Activated CD4-positive, alpha-beta T cell treated with anti-CD3 and anti-CD28 coated beads, Interleukin-2, amount 10 ng/mL, durations not matched to agents 7 days and 5 days (primary cell): Measurements from ENCODE around the gene CAB39. TPM values are rescaled to one million over a fixed set of nuclear protein-coding genes. Genes with fewer than 3 reads are reported as not detected.

Experiments
- CTCF ChIA-PET: fragments of 350-600 bp; sonication (Branson Sonifier 250); formaldehyde crosslinking; loops from one replicate; lab custom pipeline; 2021; ENCODE audit warnings: antibody characterized with exemption; lab: Charles Lee
- POLR2A ChIA-PET: fragments of 350-600 bp; sonication (Branson Sonifier 250); formaldehyde crosslinking; loops from one replicate; lab custom pipeline; 2021; ENCODE audit warnings: antibody characterized with exemption; lab: Charles Lee
- DNase-seq: peaks from one replicate; pipeline ENCODE4 v3.0.0-alpha.2; 2020
- H3K27ac Mint-ChIP-seq: one replicate; pipeline ENCODE4 v1.8.0; 2021; ENCODE audit warnings: mild to moderate bottlenecking, moderate library complexity, mixed read lengths
- H3K27me3 Mint-ChIP-seq: one replicate; pipeline ENCODE4 v1.8.0; 2021; ENCODE audit warnings: mixed read lengths
- H3K36me3 Mint-ChIP-seq: one replicate; pipeline ENCODE4 v1.8.0; 2021; ENCODE audit warnings: low read depth, mixed read lengths
- H3K4me1 Mint-ChIP-seq: one replicate; pipeline ENCODE4 v1.8.0; 2021; ENCODE audit warnings: mixed read lengths
- H3K4me3 Mint-ChIP-seq: one replicate; pipeline ENCODE4 v1.8.0; 2021; ENCODE audit warnings: mild to moderate bottlenecking, moderate library complexity, mixed read lengths
- H3K9me3 Mint-ChIP-seq: one replicate; pipeline ENCODE4 v1.8.0; 2021; ENCODE audit warnings: mixed read lengths
- total RNA-seq, 2 experiments: library from RNA; stranded (reverse); gene quantifications; one replicate each; pipeline ENCODE4 v1.2.3, GENCODE V29; 2021

Gene CAB39
- total RNA-seq, 2 experiments from 2014 or later: 135 to 154 TPM

GRCh38 chr2:230816735-230817134, 104.1 kb downstream of the CAB39 start:
- POLR2A ChIA-PET: no interaction called here
- peaks cover 66% of the 10 kb centered on the region for H3K36me3 Mint-ChIP-seq
- H3K4me3 Mint-ChIP-seq: no peak overlapping the region
- no peaks in the 10 kb centered on the region for H3K27me3 Mint-ChIP-seq
- peaks cover 19% of the 10 kb centered on the region for H3K4me1 Mint-ChIP-seq
- peak overlapping the region; percentile 22 for H3K27ac Mint-ChIP-seq
- CTCF ChIA-PET: interaction anchor here (0.8 to 1.1 kb wide), 3 partner anchors 8 to 24 kb away, joined by 3 to 5 read pairs (median 3); no protein-coding TSS in a partner anchor
- DNase-seq: no peak
- no peaks in the 10 kb centered on the region for H3K9me3 Mint-ChIP-seq

GRCh38 chr2:230819433-230819832, 106.8 kb downstream of the CAB39 start:
- no peak overlapping the region for H3K4me3 Mint-ChIP-seq
- peaks cover 49% of the 10 kb centered on the region for H3K36me3 Mint-ChIP-seq
- ChIA-PET POLR2A (no interaction called here), CTCF (interaction anchor here (0.5 to 1.6 kb wide), 4 partner anchors 21 to 659 kb away, joined by 3 to 5 read pairs (median 3); no protein-coding TSS in a partner anchor)
- H3K27me3 Mint-ChIP-seq: no peaks in the 10 kb centered on the region
- H3K4me1 Mint-ChIP-seq: peaks cover 17% of the 10 kb centered on the region
- no peaks in the 10 kb centered on the region for H3K9me3 Mint-ChIP-seq
- H3K27ac Mint-ChIP-seq: no peak overlapping the region
- DNase-seq: no peak

GRCh38 chr2:230821261-230821990, 108.8 kb downstream of the CAB39 start:
- Mint-ChIP-seq H3K36me3 (peaks cover 32% of the 10 kb centered on the region), H3K27ac (no peak overlapping the region), H3K4me1 (peaks cover 13% of the 10 kb centered on the region), H3K4me3 (no peak overlapping the region), H3K27me3 (peaks cover 14% of the 10 kb centered on the region), H3K9me3 (no peaks in the 10 kb centered on the region)
- no peak for DNase-seq
- CTCF ChIA-PET: interaction anchor here (1.8 kb wide), 1 partner anchor 232 kb away, joined by 3 read pairs; no protein-coding TSS in a partner anchor
- POLR2A ChIA-PET: no interaction called here

GRCh38 chr2:230821991-230822520, 109.4 kb downstream of the CAB39 start:
- Mint-ChIP-seq H3K9me3 (no peaks in the 10 kb centered on the region), H3K4me1 (peaks cover 10% of the 10 kb centered on the region), H3K4me3 (no peak overlapping the region), H3K27me3 (peaks cover 21% of the 10 kb centered on the region), H3K27ac (no peak overlapping the region), H3K36me3 (peaks cover 26% of the 10 kb centered on the region)
- CTCF ChIA-PET: interaction anchor here (0.6 to 3.1 kb wide), 2 partner anchors 25 to 86 kb away, joined by 4 to 10 read pairs; no protein-coding TSS in a partner anchor
- POLR2A ChIA-PET: no interaction called here
- no peak for DNase-seq

DNA sequence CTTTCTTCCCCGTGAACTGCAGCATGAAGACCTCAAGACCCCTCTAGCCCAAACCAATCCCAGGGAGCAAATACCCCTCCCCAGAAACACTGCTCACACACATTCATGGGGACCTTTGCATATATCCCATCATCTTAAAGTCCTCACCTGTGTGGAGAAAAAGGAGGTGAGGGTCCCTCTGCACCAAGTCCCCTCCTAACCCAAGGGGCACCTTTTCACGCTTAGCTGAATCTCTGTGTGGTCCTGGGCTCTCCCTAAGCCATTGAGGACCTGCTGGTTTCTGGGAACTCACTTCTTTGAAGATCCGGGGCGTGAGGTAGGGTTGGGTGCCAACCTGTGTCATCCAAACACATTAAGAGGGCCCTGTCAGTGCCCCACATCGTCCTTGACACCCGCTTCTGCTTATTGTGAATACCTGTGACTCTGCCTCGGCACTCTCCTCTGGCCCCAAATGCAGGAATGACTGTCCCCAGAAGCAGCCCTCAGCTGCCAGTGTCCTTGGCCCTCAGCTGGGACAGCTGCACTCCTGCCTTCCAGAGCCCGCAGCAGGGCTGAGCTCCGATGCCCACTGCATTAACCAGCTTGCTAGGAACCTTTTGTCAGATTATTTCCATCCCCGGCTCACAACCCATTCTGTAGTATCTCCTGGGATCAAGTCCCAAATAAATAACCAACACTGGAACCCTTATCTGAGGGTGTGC, 110.8 kb downstream of the CAB39 start:
- Mint-ChIP-seq H3K4me1 (peaks cover 17% of the 10 kb centered on the region), H3K9me3 (no peaks in the 10 kb centered on the region), H3K4me3 (no peak overlapping the region), H3K36me3 (peaks cover 19% of the 10 kb centered on the region), H3K27ac (peak overlapping the region; percentile 55), H3K27me3 (peaks cover 28% of the 10 kb centered on the region)
- ChIA-PET POLR2A (no interaction called here), CTCF (interaction anchor here (0.7 to 3.1 kb wide), 13 partner anchors 9 to 564 kb away, joined by 3 to 13 read pairs (median 7); no protein-coding TSS in a partner anchor)
- DNase-seq: no peak

- ChIA-PET POLR2A (no interaction called here), CTCF (interaction anchor here (0.6 to 3.1 kb wide), 26 partner anchors 8 to 725 kb away, joined by 3 to 13 read pairs (median 4); no protein-coding TSS in a partner anchor)
- H3K36me3 Mint-ChIP-seq: peaks cover 12% of the 10 kb centered on the region
- no peak overlapping the region for H3K27ac Mint-ChIP-seq
- no peaks in the 10 kb centered on the region for H3K9me3 Mint-ChIP-seq
- peaks cover 23% of the 10 kb centered on the region for H3K4me1 Mint-ChIP-seq
- H3K27me3 Mint-ChIP-seq: peaks cover 34% of the 10 kb centered on the region
- peak overlapping the region; percentile 11 for H3K4me3 Mint-ChIP-seq
- DNase-seq: peak; percentile 76
These were observed 111.8 kb downstream of the CAB39 start for GRCh38 chr2:230824406-230824978.

DNA sequence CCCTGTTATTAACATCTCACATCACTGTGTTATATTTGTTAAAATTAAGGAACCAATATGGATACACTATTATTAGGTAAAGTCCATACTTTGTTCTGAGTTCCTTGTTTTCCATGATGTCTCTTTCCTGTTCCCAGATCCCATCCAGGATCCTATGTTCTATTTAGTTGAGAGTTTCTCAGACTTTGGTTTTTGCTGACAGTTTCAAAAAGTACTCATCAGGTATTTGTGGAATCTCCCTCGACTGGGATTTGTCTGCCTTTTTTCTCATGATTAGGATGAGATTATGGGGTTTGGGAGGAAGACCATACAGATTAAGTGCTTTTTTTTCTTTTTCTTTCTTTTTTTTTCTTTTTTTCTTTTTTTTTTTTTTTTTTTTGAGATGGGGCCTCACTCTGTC, 112.7 kb downstream of the CAB39 start:
- DNase-seq: no peak
- CTCF ChIA-PET: interaction anchor here (0.6 to 3.1 kb wide), 5 partner anchors 15 to 485 kb away, joined by 3 to 10 read pairs (median 3); no protein-coding TSS in a partner anchor
- Mint-ChIP-seq H3K4me1 (peaks cover 23% of the 10 kb centered on the region), H3K36me3 (peaks cover 8% of the 10 kb centered on the region), H3K27ac (no peak overlapping the region), H3K4me3 (no peak overlapping the region), H3K27me3 (peaks cover 41% of the 10 kb centered on the region), H3K9me3 (peaks cover 2% of the 10 kb centered on the region)
- POLR2A ChIA-PET: no interaction called here

DNA sequence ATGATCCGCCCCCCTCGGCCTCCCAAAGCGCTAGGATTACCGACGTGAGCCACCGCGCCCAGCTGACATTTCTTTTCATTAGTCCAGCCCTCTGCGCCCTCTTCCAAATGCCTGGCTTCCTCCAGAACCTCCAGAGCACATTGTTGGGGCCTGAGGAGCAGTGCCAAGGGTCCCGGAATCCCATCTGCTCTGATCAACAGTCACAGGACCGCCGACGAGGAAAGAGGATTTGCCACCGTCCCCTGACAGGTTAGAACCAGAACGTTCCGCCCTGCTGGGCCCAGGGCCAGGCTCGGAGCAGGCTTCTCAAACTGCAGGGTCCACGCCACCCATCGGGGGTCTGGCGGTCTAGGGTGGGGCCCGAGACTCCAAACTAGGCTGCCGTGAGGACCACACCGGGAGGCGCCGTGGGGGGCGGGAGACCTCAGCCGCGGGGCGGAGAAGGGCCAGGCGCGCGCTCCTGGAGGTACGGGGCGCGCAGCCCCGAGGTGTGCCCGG, 115.2 kb downstream of the CAB39 start:
- Mint-ChIP-seq H3K36me3 (no peaks in the 10 kb centered on the region), H3K9me3 (peaks cover 2% of the 10 kb centered on the region), H3K27me3 (peaks cover 60% of the 10 kb centered on the region), H3K27ac (no peak overlapping the region), H3K4me1 (peaks cover 23% of the 10 kb centered on the region), H3K4me3 (peak overlapping the region; percentile 29)
- ChIA-PET CTCF (interaction anchor here (1.1 to 1.6 kb wide), 2 partner anchors 9 to 11 kb away, joined by 3 read pairs; no protein-coding TSS in a partner anchor), POLR2A (no interaction called here)
- no peak for DNase-seq

DNA sequence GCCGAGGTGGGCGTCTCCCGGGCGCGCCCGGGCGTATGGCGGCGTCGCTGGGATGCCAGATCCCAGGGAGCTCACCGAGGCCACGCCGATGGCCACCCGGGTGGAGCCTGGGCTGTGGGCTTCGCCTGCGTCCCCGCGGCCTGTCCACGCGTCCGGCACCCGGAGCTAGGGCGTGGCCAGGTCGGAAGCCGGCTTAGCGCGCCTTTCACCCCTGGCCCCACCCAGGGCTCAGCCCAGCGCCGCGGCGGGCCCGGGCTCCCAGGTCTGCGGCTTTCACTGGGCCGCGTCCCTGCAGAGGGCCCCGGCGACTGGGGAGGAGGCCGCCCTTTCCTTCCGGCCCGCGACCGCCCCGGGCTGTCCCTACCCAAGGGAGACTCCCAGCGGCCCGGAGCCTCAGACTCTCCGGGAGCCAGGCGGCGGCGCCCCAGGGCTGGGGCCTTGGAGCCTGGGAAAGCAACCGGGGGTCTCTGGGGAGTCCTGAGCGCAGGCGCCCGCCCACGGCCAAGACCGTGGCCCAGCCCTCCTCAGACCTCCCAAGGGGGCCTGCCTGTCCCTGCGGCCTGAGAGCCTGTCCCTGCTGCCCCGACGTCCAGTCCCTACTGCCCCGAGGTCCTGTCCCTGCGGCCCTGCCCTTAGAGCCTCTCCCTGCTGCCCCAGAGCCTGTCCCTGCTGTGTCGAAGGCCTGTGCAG, 115.8 kb downstream of the CAB39 start:
- H3K4me3 Mint-ChIP-seq: peak overlapping the region; percentile 8
- H3K27me3 Mint-ChIP-seq: peaks cover 60% of the 10 kb centered on the region
- POLR2A ChIA-PET: no interaction called here
- H3K4me1 Mint-ChIP-seq: peaks cover 23% of the 10 kb centered on the region
- H3K36me3 Mint-ChIP-seq: no peaks in the 10 kb centered on the region
- no peak overlapping the region for H3K27ac Mint-ChIP-seq
- H3K9me3 Mint-ChIP-seq: peaks cover 2% of the 10 kb centered on the region
- CTCF ChIA-PET: interaction anchor here (0.9 to 1.6 kb wide), 3 partner anchors 8 to 179 kb away, joined by 3 read pairs; no protein-coding TSS in a partner anchor
- DNase-seq: peak; percentile 14

GRCh38 chr2:230829293-230829692, 116.7 kb downstream of the CAB39 start:
- POLR2A ChIA-PET: no interaction called here
- H3K4me1 Mint-ChIP-seq: peaks cover 21% of the 10 kb centered on the region
- H3K4me3 Mint-ChIP-seq: no peak overlapping the region

GRCh38 chr2:230829959-230830358, 117.3 kb downstream of the CAB39 start:
- no peak overlapping the region for H3K27ac Mint-ChIP-seq

More at GRCh38 chr2:230829293-230829692, 116.7 kb downstream of the CAB39 start:
- DNase-seq: no peak
- Mint-ChIP-seq H3K27ac (no peak overlapping the region), H3K9me3 (peaks cover 2% of the 10 kb centered on the region), H3K36me3 (no peaks in the 10 kb centered on the region), H3K27me3 (peaks cover 60% of the 10 kb centered on the region)
- CTCF ChIA-PET: interaction anchor here (0.9 kb wide), 1 partner anchor 179 kb away, joined by 3 read pairs; no protein-coding TSS in a partner anchor

More at GRCh38 chr2:230829959-230830358, 117.3 kb downstream of the CAB39 start:
- Mint-ChIP-seq H3K4me3 (no peak overlapping the region), H3K36me3 (no peaks in the 10 kb centered on the region), H3K4me1 (peaks cover 17% of the 10 kb centered on the region), H3K27me3 (peaks cover 58% of the 10 kb centered on the region), H3K9me3 (peaks cover 2% of the 10 kb centered on the region)
- POLR2A ChIA-PET: no interaction called here
- CTCF ChIA-PET: interaction anchor here (1.1 to 2.3 kb wide), 2 partner anchors 11 to 18 kb away, joined by 3 to 7 read pairs; no protein-coding TSS in a partner anchor
- no peak for DNase-seq
